DND-41 (cell line): ENCODE data around the gene MEPE.

ENCODE experiments used
- CTCF ChIP-seq: IDR thresholded peaks from 2 replicates; pipeline ENCODE4 v1.5.1; 2012; ENCODE audit warnings: borderline replicate concordance, low read length, moderate library complexity, mild to moderate bottlenecking; ENCODE audit not compliant: poor library complexity, severe bottlenecking; ENCODE audit errors: extremely low read depth
- EZH2 ChIP-seq: IDR thresholded peaks from 3 replicates; pipeline ENCODE4 v1.6.1; 2012; ENCODE audit warnings: borderline replicate concordance, low read depth, mild to moderate bottlenecking, moderate library complexity, low read length, inconsistent platforms; ENCODE audit not compliant: severe bottlenecking

GRCh38 chr4:87838205-87838604 lies 5.4 kb downstream of the MEPE start:
- TF ChIP-seq CTCF: peak; percentile 24
- no peak for TF ChIP-seq EZH2
